Fibroblast of gingiva (primary cell): ENCODE data around the gene SPATS2.
"Not testable (repeated sequence)": the region's sequence is repeated elsewhere in the genome, so short reads cannot be mapped to it uniquely, and the experiment has no call there.

Experiments
- DNase-seq: peaks from one replicate; pipeline ENCODE4 v3.0.0-alpha.2; 2011; ENCODE audit warnings: low read depth

Gene SPATS2

GRCh38 chr12:49352351-49352750 is 14.9 kb upstream of the SPATS2 start:
- DNase-seq = no peak

DNA sequence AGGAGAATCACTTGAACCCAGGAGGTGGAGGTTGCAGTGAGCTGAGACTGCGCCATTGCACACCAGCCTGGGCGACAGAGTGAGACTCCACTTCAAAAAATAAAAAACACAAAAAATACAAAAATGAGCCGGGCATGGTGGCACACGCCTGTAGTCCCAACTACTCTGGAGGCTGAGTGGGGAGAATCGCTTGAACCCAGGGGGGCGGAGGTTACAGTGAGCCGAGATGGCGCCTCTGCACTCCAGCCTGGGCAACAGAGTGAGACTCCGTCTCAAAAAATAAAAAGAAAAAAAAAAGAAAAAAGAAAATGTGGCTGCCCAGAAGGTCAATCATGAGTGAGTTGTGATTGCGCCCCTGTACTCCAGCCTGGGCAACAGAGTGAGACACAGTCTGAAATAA is 11.3 kb upstream of the SPATS2 start:
- no peak for DNase-seq

DNA sequence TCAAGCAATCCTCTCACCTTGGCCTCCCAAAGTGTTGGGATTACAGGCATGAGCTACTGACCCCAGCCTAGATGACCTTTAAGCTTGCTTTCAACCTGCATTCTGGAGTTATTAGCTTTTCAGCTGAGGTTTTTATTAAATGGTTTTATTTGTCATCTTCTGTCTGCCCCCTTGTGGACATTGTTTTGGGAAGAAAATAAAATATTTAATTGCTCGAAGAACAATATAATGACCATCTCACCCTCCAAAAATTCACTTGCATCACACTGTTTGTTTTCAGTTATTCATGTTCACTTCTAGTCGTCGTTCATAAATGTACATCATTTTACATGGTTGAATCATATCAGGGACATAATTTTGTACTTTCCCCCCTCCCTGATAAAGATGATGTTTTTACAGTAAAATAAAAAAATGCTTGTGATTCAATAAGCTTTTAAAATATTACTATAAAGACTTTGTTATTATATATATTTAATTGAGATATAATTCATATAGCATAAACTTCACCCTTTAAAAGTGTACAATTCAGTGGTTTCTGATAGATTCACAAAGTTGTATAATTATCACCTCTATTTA is 10.1 kb upstream of the SPATS2 start:
- peak; percentile 65 for DNase-seq

- DNase-seq = peak; percentile 49
Measured at GRCh38 chr12:49358483-49359141, 8.7 kb upstream of the SPATS2 start.

GRCh38 chr12:49359671-49360070 is 7.6 kb upstream of the SPATS2 start:
- DNase-seq = no peak

GRCh38 chr12:49362077-49362476 is 5.2 kb upstream of the SPATS2 start:
- no peak for DNase-seq

- peak; percentile 81 for DNase-seq
Measured at GRCh38 chr12:49364989-49365388, 2.3 kb upstream of the SPATS2 start.

DNA sequence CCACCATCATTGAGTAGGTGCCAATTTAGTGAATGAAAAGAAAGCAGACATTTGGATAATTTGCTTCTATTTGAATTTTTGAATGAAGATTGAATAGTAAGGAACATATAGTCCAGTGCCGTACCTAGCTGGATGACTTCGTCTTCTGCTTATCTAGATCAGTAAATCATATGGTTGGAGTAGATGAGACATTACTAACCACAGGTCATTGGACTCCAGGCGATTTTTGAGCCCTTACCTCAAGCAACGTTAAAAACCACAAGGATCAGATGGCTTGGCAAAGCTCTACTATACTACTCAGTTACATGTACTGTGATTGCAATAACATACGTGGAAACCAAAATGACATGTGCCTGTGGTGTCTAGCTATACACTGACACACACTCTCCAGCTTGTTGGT is 1.7 kb upstream of the SPATS2 start:
- peak; percentile 61 for DNase-seq

DNA sequence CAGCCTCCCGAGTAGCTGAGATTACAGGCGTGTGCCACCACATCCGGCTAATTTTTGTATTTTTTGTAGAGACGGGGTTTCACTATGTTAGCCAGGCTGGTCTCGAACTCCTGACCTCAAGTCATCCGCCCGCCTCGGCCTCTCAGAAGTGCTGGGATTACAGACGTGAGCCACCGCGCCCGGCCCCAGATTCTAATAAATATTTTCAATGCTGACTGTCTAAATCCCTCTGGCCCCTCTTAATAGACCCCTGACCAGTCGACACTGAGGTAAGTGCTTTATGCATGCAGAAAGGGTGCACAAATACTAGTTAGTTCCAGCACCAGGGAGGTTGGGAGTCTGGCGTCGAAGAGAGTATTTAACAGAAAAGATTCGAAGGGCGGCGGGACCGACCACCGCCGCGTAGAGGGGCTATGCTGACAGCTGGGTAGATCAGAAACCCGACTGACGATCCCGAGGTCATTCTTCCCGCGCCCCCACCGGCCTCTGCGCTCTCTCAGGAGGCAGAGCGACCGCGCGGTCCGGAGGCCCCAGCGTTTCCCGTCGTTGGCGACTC is 1.1 kb upstream of the SPATS2 start:
- DNase-seq = no peak

DNA sequence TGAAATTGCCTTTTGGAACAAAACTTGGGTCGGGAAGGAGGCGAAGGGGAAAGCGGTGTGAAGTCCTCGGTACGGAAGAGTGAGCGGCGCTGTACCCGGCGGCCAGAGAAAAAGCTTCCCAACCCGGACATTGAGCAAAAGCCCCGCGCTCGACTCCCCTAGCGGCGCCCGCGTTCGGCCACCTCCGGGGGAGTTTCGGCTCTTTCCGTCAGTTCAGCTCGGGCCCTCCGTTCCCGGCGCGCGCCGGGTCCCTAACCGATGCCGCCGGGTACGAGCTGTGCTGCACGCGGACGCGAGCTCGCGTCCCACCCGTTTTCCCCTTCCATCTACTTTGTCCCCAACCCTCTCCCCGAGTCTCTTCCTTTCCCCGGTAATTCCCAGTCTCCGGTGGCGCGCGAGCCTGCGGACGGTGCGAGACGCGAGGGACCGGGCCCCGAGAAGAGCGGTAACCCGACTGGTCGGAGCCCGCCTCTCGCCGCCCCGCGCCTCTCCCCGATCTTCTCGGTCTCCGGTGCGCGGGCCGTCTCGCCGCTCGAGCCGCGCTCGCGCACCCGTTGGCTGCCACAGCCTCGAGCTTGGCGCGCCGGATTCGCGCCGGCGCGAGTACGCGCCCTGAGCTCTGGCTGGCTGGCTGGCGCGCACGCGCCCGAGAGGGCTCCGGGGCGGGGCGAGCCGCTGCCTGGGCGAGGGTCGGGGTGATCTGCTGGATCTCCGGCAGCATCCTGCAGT is 446 bp upstream of the SPATS2 start:
- DNase-seq = peak; percentile 95

DNA sequence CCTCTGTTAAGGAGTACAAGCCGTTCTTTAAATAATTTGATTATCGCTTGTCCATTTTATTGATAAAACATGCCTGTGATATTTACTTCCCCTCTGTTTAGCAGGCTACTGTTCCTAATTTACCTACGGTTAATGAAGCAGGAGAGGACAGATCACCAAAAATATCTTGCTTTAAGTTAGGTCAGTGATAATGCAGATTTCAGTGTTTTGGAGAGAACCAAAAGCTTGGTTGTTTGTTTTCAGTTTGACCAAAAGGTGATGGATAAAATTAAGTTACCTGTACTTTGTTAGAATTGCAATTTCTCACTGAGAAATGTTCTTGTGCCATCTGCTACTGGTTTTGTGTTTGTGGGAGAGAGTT is 958 bp downstream of the SPATS2 start:
- DNase-seq = no peak

- DNase-seq = peak; percentile 19
Measured at GRCh38 chr12:49369411-49370145, 2.3 kb downstream of the SPATS2 start.

GRCh38 chr12:49370539-49370938 is 3.3 kb downstream of the SPATS2 start:
- no peak for DNase-seq

DNA sequence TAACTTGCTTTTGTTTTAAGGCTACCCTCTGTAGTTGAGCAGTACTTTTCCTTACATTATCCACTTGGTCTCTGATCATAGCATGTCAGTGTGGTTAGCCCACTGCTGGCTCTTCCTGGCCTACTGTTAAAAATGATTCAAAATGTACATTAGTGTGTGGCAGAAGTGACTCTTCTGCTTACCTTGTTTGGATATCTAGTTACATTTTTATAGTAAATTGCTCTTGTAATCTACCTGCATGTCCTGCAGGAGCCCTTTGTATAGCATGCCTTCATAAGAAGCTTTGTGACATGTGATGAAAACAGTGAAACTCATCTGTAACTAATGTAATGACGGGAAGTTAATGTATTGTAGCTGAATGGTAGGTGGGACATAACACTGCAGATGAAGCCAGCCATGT is 8.1 kb downstream of the SPATS2 start:
- no peak for DNase-seq

GRCh38 chr12:49377386-49377785 is 10.1 kb downstream of the SPATS2 start:
- DNase-seq = no peak

GRCh38 chr12:49380184-49380583 is 12.9 kb downstream of the SPATS2 start:
- not testable (repeated sequence) for DNase-seq

GRCh38 chr12:49388682-49389386 is 21.6 kb downstream of the SPATS2 start:
- no peak for DNase-seq

DNA sequence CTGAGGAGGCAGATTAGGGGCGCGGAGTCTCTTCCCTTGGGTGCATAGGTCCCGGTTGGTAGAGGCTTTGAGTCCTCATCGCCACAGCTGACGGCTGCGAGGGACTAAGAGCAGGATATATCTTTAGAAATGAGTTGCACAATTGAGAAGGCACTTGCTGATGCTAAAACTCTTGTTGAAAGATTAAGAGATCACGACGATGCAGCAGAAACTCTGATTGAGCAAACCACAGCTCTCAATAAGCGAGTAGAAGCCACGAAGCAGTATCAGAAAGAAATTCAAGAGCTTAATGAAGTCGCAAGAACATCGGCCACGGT is 22.1 kb downstream of the SPATS2 start:
- DNase-seq = no peak

- DNase-seq = no peak
Measured at GRCh38 chr12:49397000-49397399, 29.7 kb downstream of the SPATS2 start.

DNA sequence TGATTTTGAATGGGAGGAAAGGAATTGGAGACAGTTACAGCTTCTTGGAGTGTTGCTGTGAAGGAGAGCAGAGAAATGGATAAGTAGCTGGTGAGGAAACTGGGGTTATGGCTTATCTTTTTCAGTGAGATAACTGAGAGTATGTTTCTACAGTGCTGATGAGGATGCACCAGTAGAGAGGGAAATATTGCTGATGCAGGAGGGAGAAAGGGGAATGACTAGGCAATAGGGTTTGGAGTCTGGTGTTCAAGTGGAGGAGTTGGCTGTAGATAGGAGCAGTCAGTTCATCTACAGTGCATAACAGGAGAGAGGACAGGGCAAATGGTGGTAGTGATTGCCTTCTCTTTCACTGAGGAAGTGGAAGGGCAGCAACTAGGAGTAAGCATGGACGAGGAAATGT is 33.0 kb downstream of the SPATS2 start:
- DNase-seq = no peak

GRCh38 chr12:49403971-49404450 is 36.7 kb downstream of the SPATS2 start:
- no peak for DNase-seq

DNA sequence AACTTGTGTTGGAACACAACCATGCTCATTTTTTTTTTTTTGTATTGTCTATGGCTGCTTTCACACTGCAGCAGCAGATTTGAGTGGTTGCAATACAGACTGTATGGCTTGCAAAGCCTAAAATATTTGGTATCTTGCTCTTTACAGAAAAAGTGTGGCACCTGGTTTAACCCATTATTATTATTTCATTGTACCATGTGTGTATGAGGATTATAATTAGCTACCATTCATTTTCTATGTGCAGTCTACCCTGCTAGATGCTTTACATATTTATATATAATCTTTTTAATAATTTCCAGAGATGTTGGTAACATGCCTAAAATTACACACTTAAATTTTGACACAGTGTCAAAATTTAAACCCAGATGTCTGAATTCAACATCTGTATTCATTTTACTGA is 37.7 kb downstream of the SPATS2 start:
- DNase-seq = no peak
